ENCODE results near the gene CNTN2.

Gene CNTN2

DNA sequence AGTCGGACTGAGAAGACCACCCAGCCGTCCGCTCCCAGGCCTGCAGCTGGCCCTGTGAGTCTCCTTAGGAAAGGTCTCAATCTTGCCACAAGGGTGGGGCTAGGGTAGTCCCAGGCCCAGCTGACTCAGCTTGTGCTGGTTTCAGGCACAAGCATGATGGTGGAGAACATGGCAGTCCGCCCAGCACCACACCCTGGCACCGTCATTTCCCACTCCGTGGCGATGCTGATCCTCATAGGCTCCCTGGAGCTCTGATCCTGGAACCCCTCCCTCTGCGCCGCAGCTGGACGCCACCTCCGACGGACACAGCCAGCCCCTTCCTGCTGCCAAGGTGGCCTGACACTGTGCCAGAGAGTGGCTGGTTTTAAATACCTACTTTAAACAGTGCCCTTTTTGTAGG lies 30.5 kb downstream of the CNTN2 start:
- Histone ChIP-seq H3K4me1 (ENCODE audit: control insufficient read depth in 1 of 2, insufficient read depth in 2 of 2, low read length in 2 of 2) (peaks cover 0 to 5% of the 10 kb centered on the region in 2 donors), H3K36me3 (ENCODE audit: control insufficient read depth in 1 of 2, insufficient read depth in 2 of 2, low read length in 2 of 2) (no peaks in the 10 kb centered on the region), H3K4me3 (ENCODE audit: low read depth in 1 of 2, low read length in 2 of 2) (no peak overlapping the region), H3K27me3 (ENCODE audit: low read depth, low read length) (no peaks in the 10 kb centered on the region), H3K27ac (ENCODE audit: low read length) (no peak overlapping the region), H3K9me3 (ENCODE audit: control insufficient read depth in 1 of 2, low read length in 2 of 2) (no peaks in the 10 kb centered on the region)

- Histone ChIP-seq H3K27ac (ENCODE audit: low read length) (no peak overlapping the region), H3K27me3 (ENCODE audit: low read depth, low read length) (no peaks in the 10 kb centered on the region), H3K4me1 (ENCODE audit: control insufficient read depth in 1 of 2, insufficient read depth in 2 of 2, low read length in 2 of 2) (peaks cover 0 to 2% of the 10 kb centered on the region in 2 donors), H3K4me3 (ENCODE audit: low read depth in 1 of 2, low read length in 2 of 2) (no peak overlapping the region), H3K9me3 (ENCODE audit: control insufficient read depth in 1 of 2, low read length in 2 of 2) (no peaks in the 10 kb centered on the region), H3K36me3 (ENCODE audit: control insufficient read depth in 1 of 2, insufficient read depth in 2 of 2, low read length in 2 of 2) (no peaks in the 10 kb centered on the region)
Measured at GRCh38 chr1:205074084-205074483, 31.1 kb downstream of the CNTN2 start.

DNA sequence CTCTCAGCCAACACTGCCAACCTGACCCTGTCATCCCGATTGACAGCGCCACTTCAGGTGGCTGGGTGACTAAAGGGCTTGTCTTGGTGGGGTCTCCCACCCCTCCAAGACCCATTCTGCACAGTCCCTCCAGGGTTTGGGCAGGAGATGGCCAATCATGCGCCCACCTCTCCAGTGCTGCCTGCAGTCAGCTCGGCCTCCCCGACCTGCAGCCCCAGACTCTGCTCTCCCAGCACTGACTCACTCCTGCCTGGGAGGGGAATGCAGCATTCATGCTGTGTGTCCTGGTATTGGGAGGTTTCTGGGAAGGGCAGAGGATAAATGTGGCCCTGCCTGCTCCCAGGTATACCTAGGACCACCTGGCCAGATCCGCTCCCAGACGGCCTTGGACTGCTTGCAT lies 31.5 kb downstream of the CNTN2 start:
- Histone ChIP-seq H3K4me3 (ENCODE audit: low read depth in 1 of 2, low read length in 2 of 2) (no peak overlapping the region), H3K4me1 (ENCODE audit: control insufficient read depth in 1 of 2, insufficient read depth in 2 of 2, low read length in 2 of 2) (no peaks in the 10 kb centered on the region), H3K36me3 (ENCODE audit: control insufficient read depth in 1 of 2, insufficient read depth in 2 of 2, low read length in 2 of 2) (no peaks in the 10 kb centered on the region), H3K27ac (ENCODE audit: low read length) (no peak overlapping the region), H3K9me3 (ENCODE audit: control insufficient read depth in 1 of 2, low read length in 2 of 2) (no peaks in the 10 kb centered on the region), H3K27me3 (ENCODE audit: low read depth, low read length) (no peaks in the 10 kb centered on the region)

DNA sequence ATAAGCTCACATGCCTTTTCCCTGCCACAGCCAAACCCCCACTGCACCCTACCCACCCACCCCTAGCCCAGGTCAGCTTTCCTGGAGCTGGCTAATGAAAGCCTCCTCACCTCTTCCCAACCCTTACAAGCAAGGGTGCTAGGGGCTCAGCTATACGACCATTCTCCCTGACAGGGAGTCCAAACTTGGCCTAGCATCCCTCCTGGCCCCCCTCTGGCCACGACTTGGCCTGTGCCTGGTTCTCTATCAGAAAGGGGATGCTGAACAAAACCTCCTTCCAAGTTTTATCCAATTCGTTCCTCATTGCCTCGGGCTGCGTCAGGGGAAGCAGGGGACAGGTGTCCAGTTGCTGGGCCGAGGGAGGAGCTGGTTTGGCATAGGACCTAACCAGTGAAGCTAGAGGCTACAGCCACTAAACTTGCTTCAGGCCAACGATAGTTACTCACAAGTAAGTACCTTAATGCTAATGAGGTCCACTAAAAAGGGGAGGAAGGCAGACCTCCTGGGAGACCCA lies 32.7 kb downstream of the CNTN2 start:
- Histone ChIP-seq H3K9me3 (ENCODE audit: control insufficient read depth in 1 of 2, low read length in 2 of 2) (no peaks in the 10 kb centered on the region), H3K27ac (ENCODE audit: low read length) (no peak overlapping the region), H3K4me1 (ENCODE audit: control insufficient read depth in 1 of 2, insufficient read depth in 2 of 2, low read length in 2 of 2) (no peaks in the 10 kb centered on the region), H3K36me3 (ENCODE audit: control insufficient read depth in 1 of 2, insufficient read depth in 2 of 2, low read length in 2 of 2) (no peaks in the 10 kb centered on the region), H3K27me3 (ENCODE audit: low read depth, low read length) (no peaks in the 10 kb centered on the region), H3K4me3 (ENCODE audit: low read depth in 1 of 2, low read length in 2 of 2) (no peak overlapping the region)

- H3K4me3 ChIP-seq (ENCODE audit: low read depth in 1 of 2, low read length in 2 of 2) = no peak overlapping the region
- H3K36me3 ChIP-seq (ENCODE audit: control insufficient read depth in 1 of 2, insufficient read depth in 2 of 2, low read length in 2 of 2) = no peaks in the 10 kb centered on the region
- no peaks in the 10 kb centered on the region for H3K27me3 ChIP-seq (ENCODE audit: low read depth, low read length)
- H3K4me1 ChIP-seq (ENCODE audit: control insufficient read depth in 1 of 2, insufficient read depth in 2 of 2, low read length in 2 of 2) = no peaks in the 10 kb centered on the region
- H3K27ac ChIP-seq (ENCODE audit: low read length) = no peak overlapping the region
- no peaks in the 10 kb centered on the region for H3K9me3 ChIP-seq (ENCODE audit: control insufficient read depth in 1 of 2, low read length in 2 of 2)
Measured at GRCh38 chr1:205076245-205076761, 33.3 kb downstream of the CNTN2 start.

DNA sequence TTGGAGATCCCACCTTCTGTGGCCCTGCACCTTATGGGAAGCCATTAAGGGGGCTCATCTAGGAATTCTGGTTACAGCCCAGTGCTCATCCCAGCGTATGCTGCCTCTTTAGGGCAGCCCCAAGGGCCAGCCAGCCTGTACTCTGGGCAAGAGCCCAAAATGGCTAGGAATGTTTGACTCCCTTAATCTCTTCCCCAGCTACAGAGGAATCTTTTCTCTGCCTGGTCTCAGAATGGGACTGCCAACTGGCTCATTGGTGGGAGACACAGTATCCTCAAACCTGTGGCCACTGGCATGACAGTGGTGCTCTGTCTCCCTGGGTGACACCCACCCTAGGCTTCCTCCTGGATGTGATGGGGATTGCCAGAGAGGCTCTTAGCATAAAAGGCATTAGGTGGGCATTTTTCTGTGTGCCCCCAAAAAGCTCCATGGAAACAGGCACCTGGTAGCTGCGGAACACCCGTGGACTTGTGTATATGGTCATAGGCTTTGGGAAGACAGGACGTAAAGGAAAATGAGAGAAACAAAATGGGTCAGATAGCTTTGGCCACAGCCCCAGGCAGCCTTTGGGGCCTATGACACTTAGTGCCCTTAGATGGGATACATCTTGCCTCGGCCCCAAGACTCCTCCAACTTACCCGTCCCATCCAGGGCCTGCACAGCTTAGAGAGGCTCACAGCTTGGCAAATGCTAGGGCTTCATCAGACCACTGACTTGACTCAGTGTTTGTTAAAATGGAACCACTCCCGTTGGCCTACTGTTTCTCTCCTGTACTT lies 34.3 kb downstream of the CNTN2 start:
- Histone ChIP-seq H3K27me3 (ENCODE audit: low read depth, low read length) (no peaks in the 10 kb centered on the region), H3K9me3 (ENCODE audit: control insufficient read depth in 1 of 2, low read length in 2 of 2) (no peaks in the 10 kb centered on the region), H3K27ac (ENCODE audit: low read length) (no peak overlapping the region), H3K4me3 (ENCODE audit: low read depth in 1 of 2, low read length in 2 of 2) (no peak overlapping the region), H3K36me3 (ENCODE audit: control insufficient read depth in 1 of 2, insufficient read depth in 2 of 2, low read length in 2 of 2) (no peaks in the 10 kb centered on the region), H3K4me1 (ENCODE audit: control insufficient read depth in 1 of 2, insufficient read depth in 2 of 2, low read length in 2 of 2) (no peaks in the 10 kb centered on the region)

DNA sequence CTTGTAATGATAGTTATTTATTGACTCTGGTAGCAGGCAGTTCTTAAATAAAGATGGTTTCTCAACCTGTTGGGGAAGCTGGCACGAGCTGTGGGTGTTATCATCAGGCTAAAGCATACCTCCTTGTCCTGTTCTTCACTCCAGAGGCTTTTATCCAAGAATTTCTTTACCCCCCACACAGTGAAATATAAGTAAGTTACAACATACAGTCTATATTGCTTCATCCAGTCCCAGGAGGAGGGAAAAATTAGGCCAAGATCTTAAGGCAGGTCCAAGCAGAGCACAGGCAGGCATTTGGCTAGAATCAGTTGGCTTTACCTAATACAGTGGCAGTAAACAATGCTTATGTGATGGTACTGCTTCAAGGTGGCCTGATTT lies 34.9 kb downstream of the CNTN2 start:
- Histone ChIP-seq H3K4me1 (ENCODE audit: control insufficient read depth in 1 of 2, insufficient read depth in 2 of 2, low read length in 2 of 2) (no peaks in the 10 kb centered on the region), H3K27ac (ENCODE audit: low read length) (no peak overlapping the region), H3K27me3 (ENCODE audit: low read depth, low read length) (no peaks in the 10 kb centered on the region), H3K4me3 (ENCODE audit: low read depth in 1 of 2, low read length in 2 of 2) (no peak overlapping the region), H3K9me3 (ENCODE audit: control insufficient read depth in 1 of 2, low read length in 2 of 2) (no peaks in the 10 kb centered on the region), H3K36me3 (ENCODE audit: control insufficient read depth in 1 of 2, insufficient read depth in 2 of 2, low read length in 2 of 2) (peaks cover 0 to under 1% of the 10 kb centered on the region in 2 donors)

- H3K36me3 ChIP-seq (ENCODE audit: control insufficient read depth in 1 of 2, insufficient read depth in 2 of 2, low read length in 2 of 2) = peaks cover 22 to 39% of the 10 kb centered on the region in 2 donors
Measured at GRCh38 chr1:205082431-205082830, 39.4 kb downstream of the CNTN2 start.

GRCh38 chr1:205084360-205084759 lies 41.3 kb downstream of the CNTN2 start, which contains the start of gene TMEM81:
Gene TMEM81 (minus strand): TSS chr1:205084460. CDS start chr1:205084320, 140 bp downstream.
- Histone ChIP-seq H3K9me3 (ENCODE audit: control insufficient read depth in 1 of 2, low read length in 2 of 2) (no peaks in the 10 kb centered on the region), H3K36me3 (ENCODE audit: control insufficient read depth in 1 of 2, insufficient read depth in 2 of 2, low read length in 2 of 2) (peaks cover 39 to 54% of the 10 kb centered on the region in 2 donors), H3K4me3 (ENCODE audit: low read depth in 1 of 2, low read length in 2 of 2) (no peak within 1 kb of the TSS)

More at GRCh38 chr1:205082431-205082830, 39.4 kb downstream of the CNTN2 start:
- Histone ChIP-seq H3K4me3 (ENCODE audit: low read depth in 1 of 2, low read length in 2 of 2) (no peak overlapping the region), H3K27ac (ENCODE audit: low read length) (no peak overlapping the region), H3K4me1 (ENCODE audit: control insufficient read depth in 1 of 2, insufficient read depth in 2 of 2, low read length in 2 of 2) (no peaks in the 10 kb centered on the region), H3K27me3 (ENCODE audit: low read depth, low read length) (no peaks in the 10 kb centered on the region), H3K9me3 (ENCODE audit: control insufficient read depth in 1 of 2, low read length in 2 of 2) (no peaks in the 10 kb centered on the region)

DNA sequence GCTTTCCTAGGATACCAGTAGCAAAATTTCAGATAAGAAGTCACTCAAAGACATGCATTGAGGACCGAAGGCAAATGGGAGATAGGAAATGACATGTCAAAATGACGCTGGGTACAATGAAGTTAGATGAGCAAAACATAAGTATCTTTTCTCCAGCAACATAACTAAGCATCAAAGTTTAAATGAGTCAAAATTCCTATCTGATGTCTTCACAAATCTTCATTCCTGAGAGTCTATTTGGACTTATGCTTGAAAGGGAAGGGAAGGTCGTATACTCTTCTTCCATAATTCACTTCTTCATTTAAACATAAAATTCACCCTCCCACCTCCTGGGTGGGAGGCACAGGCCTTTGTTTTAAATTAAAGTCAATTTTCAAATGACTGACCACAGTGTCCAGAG lies 45.3 kb downstream of the CNTN2 start:
- Histone ChIP-seq H3K36me3 (ENCODE audit: control insufficient read depth in 1 of 2, insufficient read depth in 2 of 2, low read length in 2 of 2) (peaks cover 40 to 82% of the 10 kb centered on the region in 2 donors), H3K4me1 (ENCODE audit: control insufficient read depth in 1 of 2, insufficient read depth in 2 of 2, low read length in 2 of 2) (no peaks in the 10 kb centered on the region), H3K27ac (ENCODE audit: low read length) (no peak overlapping the region), H3K27me3 (ENCODE audit: low read depth, low read length) (no peaks in the 10 kb centered on the region), H3K9me3 (ENCODE audit: control insufficient read depth in 1 of 2, low read length in 2 of 2) (no peaks in the 10 kb centered on the region), H3K4me3 (ENCODE audit: low read depth in 1 of 2, low read length in 2 of 2) (no peak overlapping the region)

More at GRCh38 chr1:205084360-205084759, 41.3 kb downstream of the CNTN2 start, which contains the start of gene TMEM81:
- Histone ChIP-seq H3K27me3 (ENCODE audit: low read depth, low read length) (no peaks in the 10 kb centered on the region), H3K4me1 (ENCODE audit: control insufficient read depth in 1 of 2, insufficient read depth in 2 of 2, low read length in 2 of 2) (no peaks in the 10 kb centered on the region), H3K27ac (ENCODE audit: low read length) (no peak within 1 kb of the TSS)

DNA sequence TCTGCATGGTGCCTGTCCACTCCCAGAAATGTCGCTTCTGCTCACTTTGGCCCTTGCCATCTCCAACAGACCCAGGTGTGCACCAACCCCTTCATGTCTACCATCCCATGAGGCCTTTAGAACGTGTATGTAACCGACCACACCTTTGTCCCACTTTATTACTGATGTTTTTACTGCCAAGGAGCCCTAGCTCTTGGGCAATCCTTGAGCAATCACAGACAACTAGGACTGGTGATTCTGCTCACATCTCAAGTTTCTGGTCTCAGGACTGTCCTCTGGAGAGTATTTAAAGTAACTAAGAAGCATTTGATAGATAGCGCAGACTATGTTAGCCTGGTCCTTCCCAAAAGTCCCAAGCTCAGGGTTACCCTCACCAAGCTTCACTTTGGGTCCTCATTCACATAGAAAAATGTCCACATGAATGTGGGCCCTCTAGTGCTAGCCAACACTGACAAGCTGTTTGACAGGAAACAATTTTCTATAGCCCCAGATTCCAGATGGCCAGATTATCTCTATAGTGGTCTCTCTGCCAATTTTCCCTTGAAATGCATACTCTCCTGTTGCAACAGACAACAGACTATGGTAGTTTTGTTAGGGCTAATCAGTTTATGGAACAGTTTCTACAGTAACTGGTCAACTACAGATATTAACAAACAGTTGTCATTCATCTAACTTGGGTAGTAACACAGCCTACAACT lies 48.2 kb downstream of the CNTN2 start:
- Histone ChIP-seq H3K27ac (ENCODE audit: low read length) (no peak overlapping the region), H3K9me3 (ENCODE audit: control insufficient read depth in 1 of 2, low read length in 2 of 2) (no peaks in the 10 kb centered on the region), H3K36me3 (ENCODE audit: control insufficient read depth in 1 of 2, insufficient read depth in 2 of 2, low read length in 2 of 2) (peaks cover 36 to 80% of the 10 kb centered on the region in 2 donors), H3K4me1 (ENCODE audit: control insufficient read depth in 1 of 2, insufficient read depth in 2 of 2, low read length in 2 of 2) (no peaks in the 10 kb centered on the region), H3K4me3 (ENCODE audit: low read depth in 1 of 2, low read length in 2 of 2) (no peak overlapping the region), H3K27me3 (ENCODE audit: low read depth, low read length) (no peaks in the 10 kb centered on the region)
